Heart left ventricle (tissue), 13 donors: ENCODE measurements around the gene IGFBP2.

Source experiments
- POLR2A ChIP-seq, 2 donors: fragments of 450-650 bp; IDR thresholded peaks; one replicate each; pipeline ENCODE4 v1.6.1; 2017; ENCODE audit warnings: antibody characterized with exemption in 2 of 2, mild to moderate bottlenecking in 2 of 2, moderate library complexity in 2 of 2
- TF ChIP-seq, protein P1 (sequence below), 12 donors: fragments of 200-600 bp; sonication (generic) in 4 of 12; IDR thresholded peaks; one replicate each; pipeline versions ENCODE4 v1.5.0 to v1.8.0; 2018 to 2022; ENCODE audit warnings: antibody characterized with exemption in 12 of 12, mild to moderate bottlenecking in 5 of 12
- donor health status: ischemic (EF 13 %, LVEDD 7.1; RV severe dilation, severe dysfunction).
- donor health status: DM: no; HTN: yes; CAD: no.
- donor health status: DM: no; HTN: no; CAD: no.
- donor health status: ischemic (EF 25% LVEDD 6.9; RV normal size, moderate dysfunction).
- donor health status: ischemic (EF 25% LVEDD 5.7; RV mildly dilated, moderate dysfunction).
- donor health status: ischemic (EF 35%, LVEDD 5.7; RV mildly dilated, moderate dysfunction).
- donor health status: nonischemic (EF 11% LVEDD 7.7; RV severe dilation, severe dysfunction).
- donor health status: DM: yes; HTN: yes; CAD: no.
- donor health status: PGD.
- donor health status: ischemic (EF 29% LVEDD 5.4; RV normal size, mild dysfunction).
- donor health status: nonischemic (EF 23%, LVEDD 6.1; RV moderate dilation, normal function).

DNA sequence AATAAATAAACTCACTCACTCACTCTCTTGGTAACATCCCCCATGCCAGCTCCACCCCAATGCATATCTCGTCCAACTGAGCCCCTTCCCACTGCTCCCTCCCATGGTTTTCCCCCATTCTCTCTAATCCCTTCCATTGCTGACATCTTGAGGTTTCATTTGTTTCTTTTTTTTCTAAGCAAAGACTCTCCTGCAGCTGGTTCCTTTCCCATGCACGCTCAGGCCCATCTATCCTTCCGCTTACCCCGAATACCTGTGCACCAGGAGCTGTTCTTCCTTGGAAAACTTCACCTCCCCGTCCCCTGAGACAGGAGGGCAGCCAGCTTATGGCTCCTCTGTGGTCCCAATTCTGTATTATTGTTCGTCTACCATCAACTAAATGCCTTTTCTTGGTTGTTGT lies 41.7 kb upstream of the IGFBP2 start:
- TF ChIP-seq, protein P1, sequence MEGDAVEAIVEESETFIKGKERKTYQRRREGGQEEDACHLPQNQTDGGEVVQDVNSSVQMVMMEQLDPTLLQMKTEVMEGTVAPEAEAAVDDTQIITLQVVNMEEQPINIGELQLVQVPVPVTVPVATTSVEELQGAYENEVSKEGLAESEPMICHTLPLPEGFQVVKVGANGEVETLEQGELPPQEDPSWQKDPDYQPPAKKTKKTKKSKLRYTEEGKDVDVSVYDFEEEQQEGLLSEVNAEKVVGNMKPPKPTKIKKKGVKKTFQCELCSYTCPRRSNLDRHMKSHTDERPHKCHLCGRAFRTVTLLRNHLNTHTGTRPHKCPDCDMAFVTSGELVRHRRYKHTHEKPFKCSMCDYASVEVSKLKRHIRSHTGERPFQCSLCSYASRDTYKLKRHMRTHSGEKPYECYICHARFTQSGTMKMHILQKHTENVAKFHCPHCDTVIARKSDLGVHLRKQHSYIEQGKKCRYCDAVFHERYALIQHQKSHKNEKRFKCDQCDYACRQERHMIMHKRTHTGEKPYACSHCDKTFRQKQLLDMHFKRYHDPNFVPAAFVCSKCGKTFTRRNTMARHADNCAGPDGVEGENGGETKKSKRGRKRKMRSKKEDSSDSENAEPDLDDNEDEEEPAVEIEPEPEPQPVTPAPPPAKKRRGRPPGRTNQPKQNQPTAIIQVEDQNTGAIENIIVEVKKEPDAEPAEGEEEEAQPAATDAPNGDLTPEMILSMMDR (IDR thresholded peaks at IDR 0.05) = no peak
- TF ChIP-seq POLR2A (IDR thresholded peaks at IDR 0.05) = no peak
